Erythroblast (primary cell): ENCODE measurements around the gene CPLANE2.

Experiments used
- GATA1 ChIP-seq: IDR thresholded peaks from 2 replicates; pipeline ENCODE4 v1.6.1; 2011; ENCODE audit warnings: low read depth, mild to moderate bottlenecking, control low read depth, low read length, moderate library complexity
- POLR2A ChIP-seq: IDR thresholded peaks from 2 replicates; pipeline ENCODE4 v1.6.1; 2011; ENCODE audit warnings: mild to moderate bottlenecking, low read length

DNA sequence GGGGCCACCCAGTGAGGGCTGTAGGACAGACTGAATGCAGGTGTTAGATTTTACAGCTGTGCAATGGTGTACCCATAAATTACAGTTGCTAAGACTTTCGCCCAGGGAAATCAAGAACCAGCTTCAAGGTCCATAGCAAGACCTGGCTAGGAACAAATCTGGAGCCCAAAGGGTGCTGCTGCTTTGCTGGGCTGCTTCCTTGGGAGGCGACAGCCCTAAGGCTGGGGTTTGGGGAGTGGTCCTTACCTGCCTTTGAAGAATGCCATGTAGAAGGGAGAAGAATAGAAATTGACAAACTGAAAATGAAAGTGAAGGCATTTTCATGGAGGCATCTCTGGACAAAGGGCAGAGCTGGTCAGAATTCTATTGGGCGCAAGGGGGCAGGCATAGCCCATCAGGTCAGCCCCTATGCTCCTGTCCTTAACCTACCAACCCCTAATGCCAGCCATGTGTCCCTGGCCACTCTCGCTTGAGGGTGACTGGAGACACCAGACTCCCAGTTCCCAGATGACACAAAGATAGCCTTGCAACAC is 16.9 kb downstream of the CPLANE2 start:
- no peak for TF ChIP-seq POLR2A
- no peak for TF ChIP-seq GATA1
